BJ (cell line): ENCODE measurements around the gene TUT4. TPM values are rescaled to one million over a fixed set of nuclear protein-coding genes. Genes with fewer than 3 reads are reported as not detected.

Experiments
- CTCF ChIA-PET: fragments of 350-600 bp; formaldehyde crosslinking; extraction: SDS; loops from one replicate; lab custom pipeline; 2021; ENCODE audit warnings: antibody characterized with exemption, inconsistent platforms; lab: Yijun Ruan, JAX
- POLR2A ChIA-PET: fragments of 300-600 bp; sonication (Branson Sonifier 250); formaldehyde crosslinking; extraction: SDS; loops from one replicate; lab custom pipeline; 2021; ENCODE audit warnings: antibody characterized with exemption; lab: Charles Lee
- DNase-seq: peaks from one replicate; pipeline ENCODE4 v3.0.0-alpha.2; 2011; ENCODE audit warnings: low read depth
- H3K27me3 ChIP-seq: 2 replicates; pipeline ENCODE4 v1.6.0; 2011; ENCODE audit warnings: low read length; ENCODE audit not compliant: control insufficient read depth, insufficient read depth
- H3K36me3 ChIP-seq: 2 replicates; pipeline ENCODE4 v1.5.1; 2011; ENCODE audit warnings: low read length; ENCODE audit not compliant: control insufficient read depth, insufficient read depth
- H3K4me3 ChIP-seq: 2 replicates; pipeline ENCODE4 v1.5.1; 2011; ENCODE audit warnings: low read depth, mild to moderate bottlenecking, control low read depth, low read length
- CTCF ChIP-seq: IDR thresholded peaks from 2 replicates; pipeline ENCODE4 v1.5.1; 2011; ENCODE audit warnings: low read depth, mild to moderate bottlenecking, control low read depth, inconsistent platforms, low read length, moderate library complexity; ENCODE audit not compliant: insufficient read depth
- polyA plus RNA-seq: library from polyadenylated mRNA; depleted of rRNA; stranded (reverse); fragments of >200 nt; gene quantifications from 2 replicates; pipeline ENCODE4 v1.2.3, GENCODE V29; 2011

Gene TUT4
- polyA plus RNA-seq, 1 experiment: 27.9 TPM

DNA sequence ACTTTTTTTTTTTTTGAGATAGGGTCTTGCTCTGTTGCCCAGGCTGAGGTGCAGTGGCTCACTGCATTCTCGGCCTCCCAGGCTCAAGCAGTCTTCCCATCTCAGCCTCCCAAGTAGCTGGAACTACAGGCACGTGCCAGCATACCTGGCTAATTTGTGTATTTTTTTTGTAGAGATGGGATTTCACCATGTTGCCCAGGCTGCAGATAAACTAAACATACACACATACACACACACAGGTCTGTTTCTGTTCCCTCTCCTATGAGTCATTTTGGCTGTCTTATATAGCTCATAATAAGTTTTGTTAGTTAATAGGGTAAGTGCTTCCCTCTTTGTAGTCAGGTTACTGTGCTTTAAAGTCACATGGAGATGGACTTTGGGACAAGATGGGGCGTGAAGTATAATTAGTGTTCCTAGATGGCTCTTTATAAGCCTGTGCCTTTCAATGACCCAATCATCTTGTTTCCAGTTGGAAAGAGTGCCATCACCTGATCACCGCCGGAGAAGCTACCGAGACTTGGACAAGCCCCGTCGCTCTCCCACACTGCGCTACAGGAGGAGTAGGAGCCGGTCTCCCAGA, 139.4 kb downstream of the TUT4 start:
- Histone ChIP-seq H3K4me3 (no peak overlapping the region), H3K36me3 (peaks cover 25% of the 10 kb centered on the region), H3K27me3 (no peaks in the 10 kb centered on the region)
- POLR2A ChIA-PET: no interaction called here
- CTCF ChIA-PET: interaction anchor here (1.0 to 1.4 kb wide), 2 partner anchors 8 to 9 kb away, joined by 3 read pairs; partner anchors contain the start of genes ORC1 and PRPF38A
- DNase-seq: no peak
- TF ChIP-seq CTCF: no peak

DNA sequence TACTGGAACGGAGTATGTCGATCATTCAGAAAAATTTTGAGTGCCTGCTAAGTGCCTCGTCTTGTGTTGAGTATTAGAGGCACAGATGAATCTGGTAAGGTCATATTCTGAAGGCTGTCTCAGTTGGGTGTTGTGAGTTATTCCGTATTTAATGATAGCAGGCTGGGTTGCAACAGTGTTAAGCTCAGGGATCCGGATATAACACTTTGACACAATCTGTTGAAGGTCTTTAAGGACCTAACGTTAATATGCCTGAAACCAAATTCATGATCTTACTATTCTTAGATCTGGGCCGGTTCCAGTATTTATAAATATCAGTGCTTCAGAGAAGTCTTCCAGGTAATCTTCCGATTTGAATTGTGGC, 147.9 kb downstream of the TUT4 start:
- Histone ChIP-seq H3K27me3 (no peaks in the 10 kb centered on the region), H3K4me3 (peak overlapping the region; percentile 62), H3K36me3 (peaks cover 7% of the 10 kb centered on the region)
- CTCF ChIA-PET: interaction anchor here (0.6 to 1.0 kb wide), 4 partner anchors 9 to 56 kb away, joined by 3 read pairs; no protein-coding TSS in a partner anchor
- TF ChIP-seq CTCF: no peak
- POLR2A ChIA-PET: interaction anchor here (1.0 kb wide), 1 partner anchor 148 kb away, joined by 3 read pairs; the partner anchor contains the start of gene TUT4
- DNase-seq: no peak

GRCh38 chr1:52404116-52404974, 148.5 kb downstream of the TUT4 start, which contains the start of the genes ORC1 and PRPF38A:
Gene ORC1 (minus strand): TSS chr1:52404423. CDS start chr1:52402223, 2,200 bp downstream.
Gene PRPF38A (plus strand): TSS chr1:52404602. CDS start chr1:52404750, 148 bp downstream.
- Histone ChIP-seq H3K4me3 (peak within 1 kb of the TSS; percentile 62), H3K36me3 (peaks cover 7% of the 10 kb centered on the region), H3K27me3 (no peaks in the 10 kb centered on the region)
- ChIA-PET CTCF (interaction anchor here (0.7 to 1.0 kb wide), 5 partner anchors 9 to 554 kb away, joined by 3 to 4 read pairs (median 3); no protein-coding TSS in a partner anchor), POLR2A (interaction anchor here (1.0 kb wide), 1 partner anchor 148 kb away, joined by 3 read pairs; the partner anchor contains the start of gene TUT4)
- peak; percentile 72 for DNase-seq
- TF ChIP-seq CTCF: peak; percentile 67

DNA sequence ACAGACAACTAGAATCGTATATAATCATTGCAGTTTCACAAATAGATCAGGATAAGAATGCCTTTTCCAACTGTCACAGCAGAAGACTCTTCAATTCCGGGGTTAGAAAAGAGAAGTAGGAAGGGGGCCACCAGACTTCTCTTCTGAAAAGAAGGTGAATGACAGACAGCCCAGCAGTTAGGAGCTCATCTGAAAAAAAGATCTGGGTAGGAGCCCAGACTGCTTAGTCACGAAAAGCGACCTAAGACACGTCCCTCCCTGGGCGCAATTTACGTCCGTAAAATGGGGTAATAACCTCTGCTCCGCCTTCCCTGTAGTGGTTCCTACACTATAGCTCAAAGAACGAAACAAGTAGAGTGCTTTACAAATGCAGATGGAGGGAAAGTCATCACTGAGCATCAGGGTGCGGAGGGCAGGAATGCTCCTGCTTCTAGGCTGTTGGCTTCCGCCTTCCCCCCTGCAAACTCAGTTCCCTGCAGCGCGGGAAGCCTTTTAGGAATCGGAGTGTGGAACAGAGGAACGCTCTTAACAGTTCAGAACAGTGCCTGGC, 149.3 kb downstream of the TUT4 start:
- ChIA-PET CTCF (interaction anchor here (0.7 to 1.0 kb wide), 2 partner anchors 300 to 555 kb away, joined by 3 to 4 read pairs; no protein-coding TSS in a partner anchor), POLR2A (interaction anchor here (1.0 kb wide), 1 partner anchor 149 kb away, joined by 3 read pairs; the partner anchor contains the start of gene TUT4)
- Histone ChIP-seq H3K36me3 (peaks cover 4% of the 10 kb centered on the region), H3K4me3 (peak overlapping the region; percentile 62), H3K27me3 (no peaks in the 10 kb centered on the region)
- no peak for DNase-seq
- no peak for TF ChIP-seq CTCF

GRCh38 chr1:52402860-52403240, 150.0 kb downstream of the TUT4 start:
- ChIA-PET POLR2A (no interaction called here), CTCF (no interaction called here)
- TF ChIP-seq CTCF: no peak
- Histone ChIP-seq H3K36me3 (no peaks in the 10 kb centered on the region; the same call in 1 of the 2 replicates), H3K4me3 (no peak overlapping the region), H3K27me3 (no peaks in the 10 kb centered on the region)
- no peak for DNase-seq
